Gastrocnemius medialis (tissue), 4 donors: ENCODE measurements around the gene PDZD7.

Source experiments
- POLR2A ChIP-seq, 2 donors: fragments of 450-650 bp; IDR thresholded peaks; one replicate each; pipeline ENCODE4 v1.6.1; 2017; ENCODE audit warnings: antibody characterized with exemption in 2 of 2, mild to moderate bottlenecking in 2 of 2, moderate library complexity in 2 of 2
- TF ChIP-seq, protein P1 (sequence below), 5 experiments: fragments of 450-650 bp in 3 of 5; fragments of 200-600 bp in 2 of 5; sonication (generic) in 2 of 5; IDR thresholded peaks in 4 of 5; conservative IDR thresholded peaks in 1 of 5; 1 replicate in 4 of 5; 2 replicates in 1 of 5; pipeline ENCODE4 v1.5.1; 2016 to 2019; ENCODE audit warnings: antibody characterized with exemption in 5 of 5, mild to moderate bottlenecking in 3 of 5, moderate library complexity in 3 of 5

DNA sequence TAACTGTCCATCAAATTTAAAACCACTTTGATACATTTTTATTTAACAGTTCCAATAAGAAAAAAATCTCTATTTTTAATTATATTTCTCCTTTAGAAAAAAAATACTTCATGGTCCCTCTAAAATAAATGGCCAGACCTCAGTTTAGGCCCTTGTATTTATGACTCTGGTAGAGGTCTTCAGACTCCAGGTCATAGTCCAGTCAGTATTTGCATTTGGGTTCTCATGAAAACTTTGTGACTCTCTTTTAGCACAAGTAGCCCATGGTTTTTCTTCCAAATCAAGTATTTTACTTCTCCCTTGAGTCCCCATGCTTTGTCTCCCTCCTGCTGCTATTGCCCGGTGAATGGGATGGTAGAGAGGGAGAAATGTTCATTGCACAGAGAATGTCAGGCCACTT is 67.1 kb downstream of the PDZD7 start:
- TF ChIP-seq POLR2A (IDR thresholded peaks at IDR 0.05), result no peak
- TF ChIP-seq, protein P1, sequence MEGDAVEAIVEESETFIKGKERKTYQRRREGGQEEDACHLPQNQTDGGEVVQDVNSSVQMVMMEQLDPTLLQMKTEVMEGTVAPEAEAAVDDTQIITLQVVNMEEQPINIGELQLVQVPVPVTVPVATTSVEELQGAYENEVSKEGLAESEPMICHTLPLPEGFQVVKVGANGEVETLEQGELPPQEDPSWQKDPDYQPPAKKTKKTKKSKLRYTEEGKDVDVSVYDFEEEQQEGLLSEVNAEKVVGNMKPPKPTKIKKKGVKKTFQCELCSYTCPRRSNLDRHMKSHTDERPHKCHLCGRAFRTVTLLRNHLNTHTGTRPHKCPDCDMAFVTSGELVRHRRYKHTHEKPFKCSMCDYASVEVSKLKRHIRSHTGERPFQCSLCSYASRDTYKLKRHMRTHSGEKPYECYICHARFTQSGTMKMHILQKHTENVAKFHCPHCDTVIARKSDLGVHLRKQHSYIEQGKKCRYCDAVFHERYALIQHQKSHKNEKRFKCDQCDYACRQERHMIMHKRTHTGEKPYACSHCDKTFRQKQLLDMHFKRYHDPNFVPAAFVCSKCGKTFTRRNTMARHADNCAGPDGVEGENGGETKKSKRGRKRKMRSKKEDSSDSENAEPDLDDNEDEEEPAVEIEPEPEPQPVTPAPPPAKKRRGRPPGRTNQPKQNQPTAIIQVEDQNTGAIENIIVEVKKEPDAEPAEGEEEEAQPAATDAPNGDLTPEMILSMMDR (IDR thresholded peaks at IDR 0.05 in 4 of 5, conservative IDR thresholded peaks at IDR 0.05 in 1 of 5), result no peak
